ENCODE data around the gene PDPK1.

Gene PDPK1

DNA sequence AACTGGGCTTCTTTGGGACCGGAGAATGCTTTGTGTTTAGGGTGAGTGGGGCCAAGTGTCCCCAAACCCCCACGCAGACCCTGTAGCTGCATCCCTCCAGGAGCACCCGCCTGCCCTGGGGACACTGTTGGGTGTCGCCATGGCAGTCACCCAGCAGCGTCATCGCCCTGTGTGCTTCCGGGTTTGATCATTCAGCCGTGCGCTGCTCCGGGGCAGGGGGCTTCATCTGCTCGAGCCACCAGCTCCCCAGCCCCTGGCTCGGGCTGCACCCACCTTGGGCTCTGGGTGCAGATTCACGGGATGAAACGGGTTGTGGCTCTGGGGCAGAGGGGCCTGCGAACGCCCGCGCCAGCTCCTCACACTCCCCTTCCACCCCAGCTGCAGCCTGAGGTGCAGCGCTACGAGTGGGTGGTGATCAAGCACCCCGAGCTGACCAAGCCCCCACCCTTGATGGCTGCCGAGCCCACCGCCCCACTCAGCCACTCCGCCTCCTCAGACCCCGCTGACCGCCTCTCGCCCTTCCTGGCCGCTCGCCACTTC, 37.9 kb upstream of the PDPK1 start:
- no peaks in the 10 kb centered on the region; the same call in 1 of the 2 replicates for H3K36me3 ChIP-seq (ENCODE audit: insufficient read depth, low read length)

GRCh38 chr16:2500430-2500917, 37.3 kb upstream of the PDPK1 start:
- no peaks in the 10 kb centered on the region; the same call in 1 of the 2 replicates for H3K36me3 ChIP-seq (ENCODE audit: insufficient read depth, low read length)
- no peak overlapping the region for H3K9ac ChIP-seq (ENCODE audit: low read depth, low read length, poor library complexity, severe bottlenecking)
- no peaks in the 10 kb centered on the region for H3K9me3 ChIP-seq (ENCODE audit: insufficient read depth, low read depth, low read length)
- H3K9me2 ChIP-seq (replicated peaks; ENCODE audit: low read depth, low read length), result no peaks in the 10 kb centered on the region
- no peaks in the 10 kb centered on the region for H3K27me3 ChIP-seq (ENCODE audit: insufficient read depth, low read length, poor library complexity, severe bottlenecking)
- no peak overlapping the region for H3K4me2 ChIP-seq (ENCODE audit: low read depth, low read length, poor library complexity, severe bottlenecking)
- no peaks in the 10 kb centered on the region for H4K20me1 ChIP-seq (ENCODE audit: insufficient read depth, low read length, poor library complexity, severe bottlenecking)
- H3K4me3 ChIP-seq (ENCODE audit: low read length, poor library complexity, severe bottlenecking), result no peak overlapping the region
- H3K4me1 ChIP-seq (ENCODE audit: insufficient read depth, low read length, poor library complexity, severe bottlenecking), result no peaks in the 10 kb centered on the region
- no peak for TF ChIP-seq EZH2phosphoT487 (IDR thresholded peaks at IDR 0.05; ENCODE audit: borderline replicate concordance)
- TF ChIP-seq, protein P1, sequence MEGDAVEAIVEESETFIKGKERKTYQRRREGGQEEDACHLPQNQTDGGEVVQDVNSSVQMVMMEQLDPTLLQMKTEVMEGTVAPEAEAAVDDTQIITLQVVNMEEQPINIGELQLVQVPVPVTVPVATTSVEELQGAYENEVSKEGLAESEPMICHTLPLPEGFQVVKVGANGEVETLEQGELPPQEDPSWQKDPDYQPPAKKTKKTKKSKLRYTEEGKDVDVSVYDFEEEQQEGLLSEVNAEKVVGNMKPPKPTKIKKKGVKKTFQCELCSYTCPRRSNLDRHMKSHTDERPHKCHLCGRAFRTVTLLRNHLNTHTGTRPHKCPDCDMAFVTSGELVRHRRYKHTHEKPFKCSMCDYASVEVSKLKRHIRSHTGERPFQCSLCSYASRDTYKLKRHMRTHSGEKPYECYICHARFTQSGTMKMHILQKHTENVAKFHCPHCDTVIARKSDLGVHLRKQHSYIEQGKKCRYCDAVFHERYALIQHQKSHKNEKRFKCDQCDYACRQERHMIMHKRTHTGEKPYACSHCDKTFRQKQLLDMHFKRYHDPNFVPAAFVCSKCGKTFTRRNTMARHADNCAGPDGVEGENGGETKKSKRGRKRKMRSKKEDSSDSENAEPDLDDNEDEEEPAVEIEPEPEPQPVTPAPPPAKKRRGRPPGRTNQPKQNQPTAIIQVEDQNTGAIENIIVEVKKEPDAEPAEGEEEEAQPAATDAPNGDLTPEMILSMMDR (conservative IDR thresholded peaks at IDR 0.05; ENCODE audit: low read length), result no peak
- no peaks in the 10 kb centered on the region for H3K79me2 ChIP-seq (ENCODE audit: insufficient read depth, low read length)
- no peaks in the 10 kb centered on the region for H3F3A ChIP-seq (ENCODE audit: low read depth)
- no peak overlapping the region for H2AFZ ChIP-seq (ENCODE audit: low read length)

More for the DNA sequence above, 37.9 kb upstream of the PDPK1 start:
- H4K20me1 ChIP-seq (ENCODE audit: insufficient read depth, low read length, poor library complexity, severe bottlenecking), result no peaks in the 10 kb centered on the region
- no peak overlapping the region for H3K4me3 ChIP-seq (ENCODE audit: low read length, poor library complexity, severe bottlenecking)
- no peak overlapping the region for H3K9ac ChIP-seq (ENCODE audit: low read depth, low read length, poor library complexity, severe bottlenecking)
- H3K4me2 ChIP-seq (ENCODE audit: low read depth, low read length, poor library complexity, severe bottlenecking), result no peak overlapping the region
- no peaks in the 10 kb centered on the region for H3K79me2 ChIP-seq (ENCODE audit: insufficient read depth, low read length)
- H3K9me2 ChIP-seq (replicated peaks; ENCODE audit: low read depth, low read length), result no peaks in the 10 kb centered on the region
- no peaks in the 10 kb centered on the region for H3F3A ChIP-seq (ENCODE audit: low read depth)
- no peaks in the 10 kb centered on the region for H3K9me3 ChIP-seq (ENCODE audit: insufficient read depth, low read depth, low read length)
- H3K27me3 ChIP-seq (ENCODE audit: insufficient read depth, low read length, poor library complexity, severe bottlenecking), result no peaks in the 10 kb centered on the region
- TF ChIP-seq EZH2phosphoT487 (IDR thresholded peaks at IDR 0.05; ENCODE audit: borderline replicate concordance), result no peak
- TF ChIP-seq, protein P1 (conservative IDR thresholded peaks at IDR 0.05; ENCODE audit: low read length), result no peak
- H2AFZ ChIP-seq (ENCODE audit: low read length), result no peak overlapping the region
- no peaks in the 10 kb centered on the region for H3K4me1 ChIP-seq (ENCODE audit: insufficient read depth, low read length, poor library complexity, severe bottlenecking)

DNA sequence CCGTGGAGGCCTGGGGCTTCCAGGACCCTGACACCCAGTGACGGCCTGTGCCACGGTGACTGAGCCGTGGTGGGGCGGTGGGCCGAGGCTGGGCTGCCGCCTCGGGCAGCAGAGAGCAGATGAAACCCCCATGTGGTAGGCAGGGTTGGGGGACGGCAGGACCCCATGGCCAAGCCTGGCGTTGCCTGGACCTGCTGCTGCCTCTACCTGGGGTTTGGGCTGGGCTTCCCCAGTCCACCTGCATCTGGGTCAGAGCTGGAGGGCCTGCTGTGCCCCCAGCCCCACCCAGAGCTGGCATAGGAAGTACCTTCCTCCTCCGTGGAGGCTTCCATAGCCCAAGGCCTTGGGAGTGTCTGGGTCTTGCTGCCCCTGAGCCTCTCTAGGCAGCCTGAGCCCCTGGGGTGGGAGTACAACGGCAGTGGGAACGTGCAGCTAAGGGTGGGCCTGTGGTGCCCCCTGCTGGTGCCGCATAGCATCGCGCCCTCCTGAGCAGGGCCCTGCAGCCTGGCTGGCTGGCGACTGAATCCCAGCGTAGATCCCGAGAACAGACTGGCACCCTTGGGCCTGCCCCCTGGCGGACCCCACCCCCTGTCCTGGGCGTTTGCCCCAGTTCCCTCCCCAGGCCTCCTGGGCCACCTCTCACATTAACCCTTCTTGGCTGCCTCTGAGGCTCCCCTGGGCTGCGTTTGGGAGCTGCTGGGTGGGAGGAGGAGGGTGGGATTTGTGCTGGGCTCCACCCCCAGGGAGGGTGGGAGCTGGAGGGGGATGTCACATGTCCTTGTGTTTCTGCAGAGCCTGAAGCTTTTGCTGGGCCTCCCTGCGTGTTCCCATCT, 36.7 kb upstream of the PDPK1 start:
- Histone ChIP-seq H3K36me3 (ENCODE audit: insufficient read depth, low read length) (no peaks in the 10 kb centered on the region; the same call in 1 of the 2 replicates), H3K79me2 (ENCODE audit: insufficient read depth, low read length) (no peaks in the 10 kb centered on the region), H2AFZ (ENCODE audit: low read length) (no peak overlapping the region), H3K4me3 (ENCODE audit: low read length, poor library complexity, severe bottlenecking) (peak overlapping the region; percentile 52), H3K9ac (ENCODE audit: low read depth, low read length, poor library complexity, severe bottlenecking) (no peak overlapping the region), H3K4me2 (ENCODE audit: low read depth, low read length, poor library complexity, severe bottlenecking) (peak overlapping the region; percentile 37), H3K27me3 (ENCODE audit: insufficient read depth, low read length, poor library complexity, severe bottlenecking) (no peaks in the 10 kb centered on the region), H4K20me1 (ENCODE audit: insufficient read depth, low read length, poor library complexity, severe bottlenecking) (no peaks in the 10 kb centered on the region), H3K9me2 (replicated peaks; ENCODE audit: low read depth, low read length) (no peaks in the 10 kb centered on the region), H3F3A (ENCODE audit: low read depth) (no peaks in the 10 kb centered on the region), H3K4me1 (ENCODE audit: insufficient read depth, low read length, poor library complexity, severe bottlenecking) (no peaks in the 10 kb centered on the region), H3K9me3 (ENCODE audit: insufficient read depth, low read depth, low read length) (no peaks in the 10 kb centered on the region)
- TF ChIP-seq, protein P1 (conservative IDR thresholded peaks at IDR 0.05; ENCODE audit: low read length), result peak; percentile 70
- no peak for TF ChIP-seq EZH2phosphoT487 (IDR thresholded peaks at IDR 0.05; ENCODE audit: borderline replicate concordance)

All from Loucy (cell line).